ENCODE data around the gene TSHZ3.
A peak's percentile ranks its signal among the peaks of the same experiment; 100 is the strongest.

The TSHZ3 gene

DNA sequence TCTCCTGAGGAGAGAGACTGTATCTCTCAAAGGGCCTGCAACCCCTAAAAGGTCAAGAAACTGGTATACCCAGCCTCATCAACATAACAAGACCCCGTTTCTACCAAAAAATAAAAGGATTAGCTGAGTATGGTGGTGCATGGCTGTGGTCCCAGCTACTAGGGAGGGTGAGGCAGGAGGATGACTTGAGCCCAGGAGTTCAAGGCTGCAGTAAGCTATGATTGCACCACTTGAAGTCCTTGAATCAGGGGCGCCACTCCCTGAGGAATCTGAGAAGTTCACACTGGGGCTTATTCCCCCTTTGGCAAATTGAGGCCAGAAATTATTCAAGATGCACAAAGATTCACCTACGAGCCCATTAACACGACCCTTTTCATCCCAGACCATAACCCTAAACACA lies 83.0 kb downstream of the TSHZ3 start:
- no peak for DNase-seq (ENCODE audit: low read depth)
- TF ChIP-seq CTCF (conservative IDR thresholded peaks at IDR 0.05; ENCODE audit: low read length), result no peak

DNA sequence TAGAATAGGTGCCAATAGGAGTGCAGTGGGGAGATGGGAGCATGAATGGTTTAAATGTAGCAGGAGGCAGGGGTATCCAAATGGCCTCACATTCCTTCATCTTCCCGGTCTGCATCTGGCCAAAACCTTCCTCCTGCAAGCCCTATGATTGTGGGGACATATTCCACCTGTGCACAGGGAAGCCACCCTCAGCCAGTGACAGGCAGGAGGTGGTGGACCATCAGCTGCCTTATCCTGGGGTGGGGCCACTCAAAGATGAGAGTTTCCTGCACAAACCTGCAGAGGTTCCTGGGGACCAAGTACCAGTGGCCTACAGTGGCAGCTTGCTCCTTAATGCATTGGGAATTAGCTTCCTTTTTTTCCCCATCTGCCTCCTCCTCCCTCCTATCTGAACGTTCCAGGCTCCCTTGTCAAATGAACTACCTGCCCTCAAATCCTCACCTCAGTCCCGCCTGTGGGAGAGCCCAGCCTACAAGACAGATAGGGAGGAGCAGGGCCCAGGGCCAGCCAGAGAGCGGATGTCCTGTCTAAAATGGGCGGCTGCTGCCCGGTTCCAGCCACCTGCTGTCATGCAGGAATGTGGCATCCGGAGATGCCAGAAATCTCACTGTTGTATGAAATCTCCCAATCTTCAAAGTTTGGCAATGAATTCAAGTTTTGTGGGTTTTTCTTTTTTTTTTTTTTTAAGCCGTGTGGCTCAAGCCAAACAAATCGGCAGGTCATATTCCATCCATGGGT lies 85.0 kb downstream of the TSHZ3 start:
- TF ChIP-seq CTCF (conservative IDR thresholded peaks at IDR 0.05; ENCODE audit: low read length), result no peak
- no peak for DNase-seq (ENCODE audit: low read depth)
- H3K4me3 ChIP-seq (ENCODE audit: low read length), result no peak overlapping the region

More for the DNA sequence above, 83.0 kb downstream of the TSHZ3 start:
- H3K4me3 ChIP-seq (ENCODE audit: low read length), result no peak overlapping the region

GRCh38 chr19:31263328-31263727 lies 85.9 kb downstream of the TSHZ3 start:
- no peak for DNase-seq (ENCODE audit: low read depth)
- no peak for TF ChIP-seq CTCF (conservative IDR thresholded peaks at IDR 0.05; ENCODE audit: low read length)
- H3K4me3 ChIP-seq (ENCODE audit: low read length), result no peak overlapping the region

DNA sequence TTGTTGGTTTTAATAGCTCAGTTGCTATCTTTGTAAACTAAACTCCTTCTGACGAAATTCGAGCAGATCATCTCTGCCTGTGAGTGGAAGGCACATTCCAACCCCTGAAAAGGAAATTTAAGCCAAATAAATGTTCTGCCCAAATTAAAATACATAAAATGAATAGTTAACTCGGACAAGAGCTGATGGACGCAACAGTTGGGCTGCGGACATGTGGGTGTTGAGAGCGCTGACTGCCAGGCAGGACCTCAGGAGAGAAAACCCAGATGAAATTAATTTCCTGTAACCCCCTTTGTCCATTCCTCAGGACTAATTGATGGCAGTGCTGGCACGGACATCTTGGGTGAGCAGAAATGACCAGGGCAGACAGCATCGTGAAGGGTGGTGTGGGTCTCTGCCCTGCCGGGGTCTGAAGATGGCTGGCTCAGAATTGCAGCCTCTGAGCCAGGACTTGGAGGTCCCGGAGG lies 86.5 kb downstream of the TSHZ3 start:
- H3K4me3 ChIP-seq (ENCODE audit: low read length), result no peak overlapping the region
- peak; percentile 22 for DNase-seq (ENCODE audit: low read depth)
- no peak for TF ChIP-seq CTCF (conservative IDR thresholded peaks at IDR 0.05; ENCODE audit: low read length)

DNA sequence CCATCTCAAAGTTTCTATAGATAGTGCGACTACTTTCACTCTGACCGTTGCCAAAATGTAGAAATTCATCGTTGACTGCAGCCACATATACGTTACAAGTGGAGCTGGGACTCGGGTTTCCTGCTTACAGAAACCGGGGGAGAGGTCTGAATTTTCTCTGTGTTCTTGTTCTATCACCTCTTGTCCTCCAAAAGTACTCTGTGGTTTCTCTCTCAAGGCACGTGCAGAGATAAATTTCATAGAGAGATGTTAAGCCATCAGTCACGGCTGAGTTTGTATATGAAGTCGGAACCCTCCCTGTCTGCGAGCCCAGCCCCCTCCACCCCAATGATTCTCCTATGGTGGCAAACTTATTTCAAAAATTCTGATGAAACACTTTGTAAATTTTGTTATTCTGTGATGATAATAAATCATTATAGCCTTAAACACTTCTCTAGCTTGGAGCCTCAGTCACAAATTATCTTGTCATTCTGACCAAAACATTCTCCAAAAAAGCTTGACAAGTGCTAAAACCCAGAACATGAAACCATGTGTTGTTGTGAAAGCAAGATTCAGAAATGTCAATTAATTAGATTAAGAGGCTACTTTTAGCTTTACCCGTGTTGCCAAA lies 87.5 kb downstream of the TSHZ3 start:
- no peak for TF ChIP-seq CTCF (conservative IDR thresholded peaks at IDR 0.05; ENCODE audit: low read length)
- H3K4me3 ChIP-seq (ENCODE audit: low read length), result peak overlapping the region; percentile 6; the same call in 1 of the 2 replicates
- DNase-seq (ENCODE audit: low read depth), result peak; percentile 83

DNA sequence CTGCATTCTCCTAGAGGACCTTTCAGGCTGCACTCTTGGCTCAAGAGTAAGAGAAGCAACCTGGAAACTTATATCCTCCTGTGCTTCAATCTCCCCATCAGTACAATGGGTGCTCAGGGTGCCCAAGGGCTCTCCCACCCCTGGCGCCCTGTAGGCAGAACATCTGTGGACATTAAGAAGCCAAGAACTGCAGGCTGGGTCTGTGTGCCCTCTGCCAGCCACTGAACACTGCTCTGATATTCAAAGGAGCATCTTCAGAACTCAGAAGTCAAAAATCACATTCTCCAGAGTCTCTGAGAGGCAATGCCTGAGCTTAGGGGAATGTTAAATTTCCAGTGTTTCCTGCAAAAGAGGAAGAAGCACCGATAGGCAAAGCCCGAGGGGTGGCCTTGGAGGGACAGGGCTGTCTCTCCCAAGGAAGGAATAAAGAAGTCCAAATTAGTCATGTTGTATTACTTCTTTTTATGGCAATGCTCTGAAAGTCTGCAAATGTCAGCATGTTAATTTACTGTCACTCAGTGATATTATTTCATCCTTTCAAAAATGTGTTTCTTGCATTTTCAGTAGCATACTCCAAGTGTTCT lies 88.1 kb downstream of the TSHZ3 start:
- H3K4me3 ChIP-seq (ENCODE audit: low read length), result no peak overlapping the region
- no peak for TF ChIP-seq CTCF (conservative IDR thresholded peaks at IDR 0.05; ENCODE audit: low read length)
- peak; percentile 15 for DNase-seq (ENCODE audit: low read depth)
